RWPE1 (cell line): ENCODE data around the gene APBA2.
"Not testable (repeated sequence)": the region's sequence is repeated elsewhere in the genome, so short reads cannot be mapped to it uniquely, and the experiment has no call there.

Source experiments
- CTCF ChIA-PET: fragments of 350-600 bp; sonication (Branson Sonifier 250); formaldehyde crosslinking; extraction: SDS; loops from one replicate; lab custom pipeline; 2021; lab: Yijun Ruan, JAX
- POLR2A ChIA-PET: fragments of 400-600 bp; formaldehyde crosslinking; extraction: SDS; loops from one replicate; lab custom pipeline; 2020; ENCODE audit warnings: antibody characterized with exemption; ENCODE audit not compliant: low non-redundant PET; lab: Yijun Ruan, JAX
- DNase-seq: peaks from one replicate; pipeline ENCODE4 v3.0.0; 2012; ENCODE audit warnings: low spot score
- H3K27ac ChIP-seq: fragments of 450-650 bp; 2 replicates; pipeline ENCODE4 v1.5.1; 2017
- CTCF ChIP-seq: fragments of 450-650 bp; conservative IDR thresholded peaks from 2 replicates; pipeline ENCODE4 v1.5.1; 2017; ENCODE audit warnings: low read depth, mild to moderate bottlenecking

Gene APBA2

GRCh38 chr15:29044503-29044901, 158.7 kb downstream of the APBA2 start:
- ChIA-PET POLR2A (interaction anchor here (0.6 kb wide), 1 partner anchor 162 kb away, joined by 7 read pairs; no protein-coding TSS in a partner anchor), CTCF (no interaction called here)
- TF ChIP-seq CTCF: no peak
- DNase-seq: no peak
- H3K27ac ChIP-seq: no peak overlapping the region

- CTCF ChIA-PET, DNase-seq, H3K27ac ChIP-seq: not testable (repeated sequence)
- POLR2A ChIA-PET: interaction anchor here (0.6 kb wide), 1 partner anchor 163 kb away, joined by 7 read pairs; no protein-coding TSS in a partner anchor
Observed at GRCh38 chr15:29045161-29045560, 159.4 kb downstream of the APBA2 start.

GRCh38 chr15:29045717-29046116, 159.9 kb downstream of the APBA2 start:
- TF ChIP-seq CTCF: no peak
- ChIA-PET POLR2A (no interaction called here), CTCF (no interaction called here)
- H3K27ac ChIP-seq: no peak overlapping the region
- peak; percentile 8 for DNase-seq

- no peak for DNase-seq
- TF ChIP-seq CTCF: no peak
- H3K27ac ChIP-seq: no peak overlapping the region
- POLR2A ChIA-PET: no interaction called here
- CTCF ChIA-PET: no interaction called here
Observed at GRCh38 chr15:29046281-29046810, 160.6 kb downstream of the APBA2 start.

GRCh38 chr15:29046977-29047376, 161.2 kb downstream of the APBA2 start:
- no peak for DNase-seq
- TF ChIP-seq CTCF: no peak
- ChIA-PET POLR2A (no interaction called here), CTCF (no interaction called here)
- H3K27ac ChIP-seq: no peak overlapping the region

GRCh38 chr15:29048011-29048410, 162.2 kb downstream of the APBA2 start:
- no peak for DNase-seq
- H3K27ac ChIP-seq: no peak overlapping the region
- no peak for TF ChIP-seq CTCF
- ChIA-PET CTCF (no interaction called here), POLR2A (no interaction called here)

- TF ChIP-seq CTCF: no peak
- DNase-seq: no peak
- H3K27ac ChIP-seq: no peak overlapping the region
- ChIA-PET CTCF (no interaction called here), POLR2A (no interaction called here)
Observed at GRCh38 chr15:29050870-29051269, 165.1 kb downstream of the APBA2 start.
